ENCODE data around the gene C7orf25.

DNA sequence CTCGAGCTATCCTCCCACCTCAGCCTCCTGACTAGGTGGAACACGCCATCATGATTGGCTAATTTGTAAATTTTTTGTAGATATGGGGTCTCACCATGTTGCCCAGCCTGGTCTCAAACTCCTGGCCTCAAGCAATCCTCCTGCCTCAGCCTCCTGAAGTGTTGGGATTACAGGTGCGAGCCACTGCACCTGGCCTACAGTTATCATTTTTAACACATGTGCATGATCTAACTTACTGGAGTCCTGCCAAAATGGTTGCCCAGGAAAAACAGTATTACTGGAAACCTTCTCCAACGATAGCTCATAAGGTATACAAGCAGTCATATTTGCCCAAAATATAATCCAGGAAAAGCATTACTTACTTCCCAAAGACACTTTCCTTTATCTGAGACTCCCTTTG lies 40.5 kb upstream of the C7orf25 start:
- TF ChIP-seq, protein P1, sequence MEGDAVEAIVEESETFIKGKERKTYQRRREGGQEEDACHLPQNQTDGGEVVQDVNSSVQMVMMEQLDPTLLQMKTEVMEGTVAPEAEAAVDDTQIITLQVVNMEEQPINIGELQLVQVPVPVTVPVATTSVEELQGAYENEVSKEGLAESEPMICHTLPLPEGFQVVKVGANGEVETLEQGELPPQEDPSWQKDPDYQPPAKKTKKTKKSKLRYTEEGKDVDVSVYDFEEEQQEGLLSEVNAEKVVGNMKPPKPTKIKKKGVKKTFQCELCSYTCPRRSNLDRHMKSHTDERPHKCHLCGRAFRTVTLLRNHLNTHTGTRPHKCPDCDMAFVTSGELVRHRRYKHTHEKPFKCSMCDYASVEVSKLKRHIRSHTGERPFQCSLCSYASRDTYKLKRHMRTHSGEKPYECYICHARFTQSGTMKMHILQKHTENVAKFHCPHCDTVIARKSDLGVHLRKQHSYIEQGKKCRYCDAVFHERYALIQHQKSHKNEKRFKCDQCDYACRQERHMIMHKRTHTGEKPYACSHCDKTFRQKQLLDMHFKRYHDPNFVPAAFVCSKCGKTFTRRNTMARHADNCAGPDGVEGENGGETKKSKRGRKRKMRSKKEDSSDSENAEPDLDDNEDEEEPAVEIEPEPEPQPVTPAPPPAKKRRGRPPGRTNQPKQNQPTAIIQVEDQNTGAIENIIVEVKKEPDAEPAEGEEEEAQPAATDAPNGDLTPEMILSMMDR (IDR thresholded peaks at IDR 0.05), result no peak
- no peak for TF ChIP-seq POLR2A (IDR thresholded peaks at IDR 0.05)
